GM19099 (cell line): Measurements from ENCODE around the gene SLC25A11.

Source experiments
- POLR2A ChIP-seq: IDR thresholded peaks from 3 replicates; pipeline ENCODE4 v1.6.1; 2011; ENCODE audit warnings: low read depth; ENCODE audit not compliant: insufficient read length; ENCODE audit errors: extremely low read depth

SLC25A11 gene

GRCh38 chr17:4896332-4897197 is 43.3 kb downstream of the SLC25A11 start:
- TF ChIP-seq POLR2A = no peak

DNA sequence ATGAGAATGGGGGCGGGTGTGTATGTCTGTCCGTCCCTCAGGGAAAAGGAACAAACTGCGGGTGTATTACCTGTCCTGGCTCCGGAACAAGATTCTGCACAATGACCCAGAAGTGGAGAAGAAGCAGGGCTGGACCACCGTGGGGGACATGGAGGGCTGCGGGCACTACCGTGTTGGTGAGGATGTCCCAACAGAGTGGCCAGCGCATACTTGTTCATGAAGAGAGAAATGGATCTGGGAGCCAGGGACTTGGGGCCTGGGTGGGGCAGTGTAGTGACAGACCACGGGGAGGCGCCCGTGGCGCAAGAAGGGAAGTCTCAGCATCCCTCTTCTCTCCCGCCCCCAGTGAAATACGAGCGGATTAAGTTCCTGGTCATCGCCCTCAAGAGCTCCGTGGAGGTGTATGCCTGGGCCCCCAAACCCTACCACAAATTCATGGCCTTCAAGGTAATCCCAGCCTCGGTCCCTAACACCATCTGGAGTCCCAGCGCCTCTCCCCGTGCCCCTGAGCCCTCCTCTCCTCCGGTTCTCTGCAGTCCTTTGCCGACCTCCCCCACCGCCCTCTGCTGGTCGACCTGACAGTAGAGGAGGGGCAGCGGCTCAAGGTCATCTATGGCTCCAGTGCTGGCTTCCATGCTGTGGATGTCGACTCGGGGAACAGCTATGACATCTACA is 44.1 kb downstream of the SLC25A11 start:
- TF ChIP-seq POLR2A = no peak

- no peak for TF ChIP-seq POLR2A
These were observed 44.7 kb downstream of the SLC25A11 start for GRCh38 chr17:4895121-4895520.

GRCh38 chr17:4893721-4894560 is 45.9 kb downstream of the SLC25A11 start:
- TF ChIP-seq POLR2A = no peak

DNA sequence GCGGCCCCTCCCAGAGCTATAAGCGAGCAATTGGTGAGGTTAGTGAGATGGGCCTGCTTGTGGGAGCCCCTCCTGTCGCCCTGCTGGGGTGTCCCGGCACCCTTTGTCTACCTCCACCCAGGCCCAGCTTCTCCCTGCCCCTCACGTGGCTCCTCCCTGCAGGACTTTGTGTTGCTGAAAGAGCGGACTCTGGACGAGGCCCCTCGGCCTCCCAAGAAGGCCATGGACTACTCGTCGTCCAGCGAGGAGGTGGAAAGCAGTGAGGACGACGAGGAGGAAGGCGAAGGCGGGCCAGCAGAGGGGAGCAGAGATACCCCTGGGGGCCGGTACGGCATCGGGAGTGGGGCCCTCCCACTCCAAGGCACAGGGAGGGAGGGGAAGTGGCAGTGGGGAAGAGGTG is 46.6 kb downstream of the SLC25A11 start:
- no peak for TF ChIP-seq POLR2A

DNA sequence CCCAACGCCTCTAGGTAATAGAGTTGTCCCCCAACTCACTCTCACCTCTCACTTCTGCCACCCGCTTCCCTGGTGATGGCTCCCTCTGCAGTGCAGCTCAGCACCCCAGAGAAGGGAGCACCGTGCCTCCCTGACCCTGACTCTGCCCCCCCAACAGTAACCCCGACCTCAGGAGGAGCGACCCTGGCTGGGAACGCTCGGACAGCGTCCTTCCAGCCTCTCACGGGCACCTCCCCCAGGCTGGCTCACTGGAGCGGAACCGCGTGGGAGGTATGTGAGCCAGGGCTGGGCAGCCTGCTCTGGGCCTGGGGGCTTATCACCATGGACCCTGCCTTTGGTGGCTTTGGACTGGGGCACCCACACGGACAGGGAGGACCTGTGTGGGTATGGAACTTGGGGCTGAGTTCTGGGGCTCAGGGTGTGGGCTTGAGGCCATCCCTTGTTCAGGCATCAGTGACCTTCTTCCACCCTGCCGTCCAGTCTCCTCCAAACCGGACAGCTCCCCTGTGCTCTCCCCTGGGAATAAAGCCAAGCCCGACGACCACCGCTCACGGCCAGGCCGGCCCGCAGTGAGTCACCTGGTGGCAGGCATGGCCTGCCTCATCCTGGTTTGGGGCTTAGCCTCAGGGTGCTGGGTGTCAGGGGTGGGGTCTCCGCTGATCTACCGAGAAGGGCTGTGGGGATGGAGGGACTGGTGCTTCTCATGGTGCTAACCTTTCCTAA is 47.2 kb downstream of the SLC25A11 start:
- no peak for TF ChIP-seq POLR2A

DNA sequence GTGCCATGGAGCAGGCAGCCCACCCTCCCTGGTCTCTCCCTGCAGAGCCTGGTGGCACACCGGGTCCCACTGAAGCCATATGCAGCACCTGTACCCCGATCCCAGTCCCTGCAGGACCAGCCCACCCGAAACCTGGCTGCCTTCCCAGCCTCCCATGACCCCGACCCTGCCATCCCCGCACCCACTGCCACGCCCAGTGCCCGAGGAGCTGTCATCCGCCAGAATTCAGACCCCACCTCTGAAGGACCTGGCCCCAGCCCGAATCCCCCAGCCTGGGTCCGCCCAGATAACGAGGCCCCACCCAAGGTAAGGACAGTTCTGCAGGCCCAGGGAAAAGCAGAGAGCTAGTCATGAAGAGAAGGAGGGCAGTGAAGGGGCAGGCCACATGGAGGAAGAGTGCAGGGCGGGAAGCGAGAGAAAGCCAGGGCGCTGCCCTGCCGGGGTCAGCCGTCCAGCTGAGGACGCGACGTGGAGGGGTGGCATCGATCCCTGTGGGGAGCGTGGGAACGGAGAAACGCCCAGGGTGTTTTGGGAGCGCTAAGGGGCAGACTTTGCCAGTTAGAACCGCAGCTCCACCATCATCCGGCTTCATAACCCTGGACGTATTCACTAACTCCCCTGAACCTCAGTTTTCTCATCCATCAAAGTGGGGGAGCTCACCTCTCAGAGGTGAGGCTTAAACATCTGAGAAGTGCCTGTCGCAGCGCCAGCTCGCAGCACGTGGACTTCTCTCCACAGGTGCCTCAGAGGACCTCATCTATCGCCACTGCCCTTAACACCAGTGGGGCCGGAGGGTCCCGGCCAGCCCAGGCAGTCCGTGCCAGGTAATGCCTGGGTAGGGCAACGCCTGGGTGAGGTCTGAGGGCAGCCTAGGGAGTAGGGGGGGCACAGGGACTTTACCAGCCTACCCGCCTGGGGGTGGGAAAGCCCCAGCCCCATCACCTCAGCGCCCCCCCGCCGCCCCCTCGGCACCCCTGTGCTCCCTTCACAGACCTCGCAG is 48.1 kb downstream of the SLC25A11 start:
- TF ChIP-seq POLR2A = no peak

DNA sequence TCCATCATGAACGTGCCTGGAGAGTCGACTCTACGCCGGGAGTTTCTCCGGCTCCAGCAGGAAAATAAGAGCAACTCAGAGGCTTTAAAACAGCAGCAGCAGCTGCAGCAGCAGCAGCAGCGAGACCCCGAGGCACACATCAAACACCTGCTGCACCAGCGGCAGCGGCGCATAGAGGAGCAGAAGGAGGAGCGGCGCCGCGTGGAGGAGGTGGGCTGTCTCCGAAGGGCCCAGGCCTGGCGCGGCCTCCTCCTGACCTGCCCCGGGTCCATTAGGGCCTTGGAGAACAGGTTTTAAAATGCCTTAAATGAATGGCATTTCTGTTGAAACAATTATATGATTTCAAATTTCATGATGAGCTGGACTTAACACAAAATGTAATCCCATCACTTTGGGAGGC is 52.3 kb downstream of the SLC25A11 start:
- TF ChIP-seq POLR2A = no peak
